Right renal cortex interstitium (tissue), 3 donors: Measurements from ENCODE around the gene EHD3. TPM values are rescaled to one million over a fixed set of nuclear protein-coding genes. Genes with fewer than 3 reads are reported as not detected.

ENCODE experiments used
- DNase-seq, 3 donors: peaks; one replicate each; pipeline ENCODE4 v3.0.0-alpha.2; 2013; ENCODE audit warnings: low read depth in 3 of 3, low spot score in 2 of 3
- polyA plus RNA-seq, 3 donors: library from polyadenylated mRNA; unstranded; fragments of 120-200 nt; gene quantifications; one replicate each; pipeline ENCODE4 v1.2.1, GENCODE V29; 2013; ENCODE audit not compliant: insufficient read length in 3 of 3

The EHD3 gene
- polyA plus RNA-seq, 3 donors, result 33.3 to 49.4 (median 38.6) TPM

DNA sequence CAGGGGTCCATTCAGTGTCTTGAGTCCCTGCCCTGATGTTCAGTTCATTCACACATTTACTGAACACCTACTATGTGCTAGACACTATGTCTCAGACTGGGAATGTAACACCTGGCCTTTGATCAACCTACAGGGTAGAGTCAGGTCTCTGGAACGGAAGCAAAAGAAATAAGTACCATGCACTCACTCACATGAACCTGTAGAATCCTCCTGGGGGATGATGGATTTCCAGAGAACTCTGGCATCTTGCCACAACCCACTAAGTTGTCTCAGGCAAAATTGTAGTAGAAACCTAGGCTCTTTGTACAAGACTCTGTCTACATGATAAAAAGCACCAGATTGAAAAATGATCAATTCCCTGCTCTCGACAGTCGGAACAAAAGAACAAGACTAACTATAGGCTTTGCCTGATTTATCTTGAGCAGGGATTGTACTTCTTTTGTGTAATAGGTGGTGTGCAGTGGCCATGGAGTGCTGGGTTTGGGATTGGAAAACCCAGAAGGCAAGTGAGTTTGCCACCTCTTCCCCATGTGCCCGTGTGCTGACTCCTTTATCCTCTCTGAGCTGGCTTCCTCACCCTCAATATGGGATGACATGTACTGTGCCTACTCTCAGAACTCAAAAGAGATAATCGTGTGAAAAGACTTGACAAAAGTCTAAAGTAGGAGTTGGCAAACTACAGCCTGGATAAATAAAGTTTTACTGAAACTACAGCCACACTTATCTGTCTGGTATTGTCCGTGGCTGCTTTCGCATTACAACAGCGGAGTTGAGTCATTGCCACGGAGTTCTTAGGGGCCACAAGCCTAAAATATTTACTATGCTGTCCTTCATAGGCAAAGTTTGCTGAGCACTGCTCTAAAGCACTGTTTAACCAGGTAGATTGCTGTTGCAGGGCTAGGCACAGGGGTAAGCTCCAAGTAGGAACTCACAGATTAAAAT, 21.0 kb upstream of the EHD3 start:
- DNase-seq, result no peak

DNA sequence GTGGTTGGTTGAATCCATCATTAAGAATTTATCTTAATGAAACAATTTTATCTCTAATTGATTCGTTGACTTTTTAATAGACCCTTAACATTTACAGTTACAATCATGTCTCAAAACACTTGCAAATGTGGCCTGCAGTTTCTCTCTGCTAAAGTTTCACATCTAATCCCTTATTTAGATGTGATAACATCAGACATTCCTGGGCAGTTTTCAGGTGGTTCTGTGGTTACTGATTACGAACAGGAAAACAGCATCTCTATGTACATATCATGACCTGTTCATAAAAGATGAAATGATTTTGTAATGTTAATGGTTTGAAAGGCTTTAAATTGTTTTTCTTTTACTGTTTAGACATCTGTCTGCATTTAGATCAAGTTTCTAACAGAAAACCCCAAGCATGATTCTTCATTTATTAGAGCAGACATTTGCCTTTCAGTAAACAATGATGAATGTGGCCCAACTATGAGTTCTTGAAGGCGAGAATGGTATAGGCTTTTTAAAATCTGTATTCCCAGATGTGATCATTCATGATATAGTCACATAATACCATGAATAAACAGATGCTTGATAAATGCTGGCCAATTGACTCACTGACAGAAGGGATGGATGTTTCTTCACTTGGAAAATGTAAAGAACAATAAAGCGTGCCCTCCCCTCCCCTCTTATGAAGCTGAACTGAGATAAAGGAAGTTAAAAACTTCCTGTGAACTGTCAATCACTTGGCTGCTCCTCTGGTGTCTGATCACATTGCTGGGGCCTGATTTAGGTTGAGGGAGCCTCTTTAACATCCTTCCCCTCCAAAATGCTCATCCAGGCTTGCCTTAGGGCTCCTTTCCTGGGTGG, 20.1 kb upstream of the EHD3 start:
- no peak for DNase-seq

DNA sequence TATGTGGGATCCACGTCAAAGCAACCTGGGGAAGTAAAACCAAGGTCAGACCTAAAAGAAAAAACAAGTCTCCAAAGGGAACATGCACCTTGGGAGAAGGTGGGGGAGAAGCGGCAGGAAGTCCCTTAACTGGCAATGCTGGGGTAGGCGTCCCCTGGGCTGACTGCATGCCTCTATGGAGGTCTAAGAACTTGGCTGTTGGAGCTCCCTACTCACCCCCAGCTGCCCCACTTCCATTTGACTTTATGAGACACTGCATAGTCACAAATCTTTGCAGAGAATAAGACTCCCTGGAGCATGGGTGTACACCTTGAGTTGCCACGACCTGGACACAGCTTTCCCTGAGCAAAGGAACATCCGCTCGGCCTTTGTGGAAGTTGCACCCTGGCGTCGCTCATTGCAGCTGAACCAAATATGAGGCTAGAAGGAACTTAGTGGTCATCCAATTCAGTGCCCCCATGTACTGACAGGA, 19.5 kb upstream of the EHD3 start:
- no peak for DNase-seq

DNA sequence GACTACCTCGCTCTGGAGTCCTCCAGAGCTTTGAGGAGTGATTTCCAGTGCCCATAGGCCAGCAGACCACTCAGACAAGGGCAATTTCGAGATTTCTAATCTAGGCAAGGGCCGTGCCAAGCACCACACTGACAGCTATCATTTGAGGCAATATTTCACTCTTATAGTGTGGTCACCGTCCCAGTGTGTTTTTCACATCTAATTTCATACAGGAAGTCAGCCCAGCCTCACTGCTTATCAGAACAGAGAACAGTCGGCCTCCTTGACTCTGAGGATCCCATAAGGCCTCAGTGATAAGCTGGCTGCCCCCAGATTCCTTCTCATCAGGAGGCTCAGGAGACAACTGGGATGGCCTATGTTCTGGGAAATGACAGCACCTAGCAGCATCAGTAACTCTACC, 17.2 kb upstream of the EHD3 start:
- DNase-seq, result no peak

DNA sequence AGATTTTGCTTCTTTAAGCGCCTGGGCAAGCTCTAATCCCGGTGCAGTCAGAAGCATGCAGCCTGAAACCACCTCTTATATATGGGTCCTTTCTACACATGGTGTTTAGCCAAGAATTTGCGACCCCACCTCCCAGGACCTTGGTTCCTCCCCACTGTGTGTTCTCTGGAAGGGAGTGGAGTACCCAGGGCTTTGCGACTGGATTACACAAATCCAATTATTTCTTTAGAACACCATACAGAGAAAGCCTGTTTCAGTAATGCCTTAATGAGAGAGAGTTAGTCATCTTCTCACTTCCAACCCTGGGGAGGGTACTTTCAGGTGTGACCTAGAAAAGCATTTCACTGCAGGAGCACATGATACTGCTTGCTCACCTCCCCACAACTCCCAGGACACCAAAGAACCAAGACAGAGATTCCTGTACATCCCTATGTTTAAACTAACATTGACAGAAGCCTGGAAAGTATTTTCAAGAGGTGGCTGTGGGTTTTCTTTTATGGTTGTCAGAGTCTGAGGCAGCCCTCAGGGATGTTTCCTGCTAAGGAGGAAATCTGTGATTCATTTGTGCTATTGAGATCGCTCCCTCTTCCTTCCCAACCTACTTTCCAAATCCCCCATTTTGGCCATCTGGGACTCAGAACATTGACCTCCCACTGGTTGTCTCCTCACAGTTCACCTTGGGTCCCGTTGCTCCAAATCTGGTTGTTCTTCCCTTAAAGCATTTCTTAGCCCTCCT, 16.3 kb upstream of the EHD3 start, which contains the start of gene CAPN14:
Gene CAPN14 (minus strand): TSS at position 51 of the 736 bp plus-strand sequence. CDS start 12,068 bp downstream, outside the sequence.
- DNase-seq, result no peak

DNA sequence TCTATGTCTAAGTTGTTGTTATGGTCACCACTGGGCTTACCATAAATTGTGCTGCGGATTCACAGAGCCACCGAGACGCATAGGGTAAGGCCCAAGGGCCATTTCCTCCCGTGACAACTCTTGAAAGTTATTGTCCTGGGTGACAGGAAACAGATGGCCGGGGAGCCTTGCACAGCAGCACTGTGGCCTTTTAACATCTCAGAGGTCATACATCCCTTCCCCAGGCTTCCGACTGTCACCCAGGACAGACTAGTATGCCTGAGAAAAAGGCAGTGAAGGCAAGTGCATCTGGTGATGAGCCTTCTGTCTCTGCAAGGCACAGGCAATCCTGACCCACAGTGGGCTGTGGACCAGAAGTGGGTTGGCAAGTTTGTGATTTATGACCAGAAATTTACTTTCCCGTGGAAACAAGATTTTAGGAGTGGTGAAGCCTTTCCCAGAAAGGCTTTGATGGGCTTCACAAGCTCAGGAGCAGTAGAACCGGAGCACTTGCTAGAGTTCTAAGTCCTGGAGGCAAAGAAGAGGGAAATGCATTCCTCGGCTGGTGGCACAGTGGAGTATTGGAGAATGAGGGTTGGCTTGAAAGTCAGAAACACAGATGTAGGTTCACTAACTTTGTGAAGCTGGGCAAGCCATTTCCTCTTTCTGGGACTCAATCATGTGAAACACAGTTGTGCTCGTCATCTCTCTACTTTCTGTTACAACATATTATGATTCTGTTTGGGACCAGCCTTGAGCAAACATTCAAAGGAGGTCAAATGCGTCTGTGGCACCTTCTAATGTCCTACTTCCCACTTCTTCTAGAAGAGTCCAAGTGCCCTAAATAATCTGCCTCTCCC, 14.6 kb upstream of the EHD3 start:
- DNase-seq, result no peak

DNA sequence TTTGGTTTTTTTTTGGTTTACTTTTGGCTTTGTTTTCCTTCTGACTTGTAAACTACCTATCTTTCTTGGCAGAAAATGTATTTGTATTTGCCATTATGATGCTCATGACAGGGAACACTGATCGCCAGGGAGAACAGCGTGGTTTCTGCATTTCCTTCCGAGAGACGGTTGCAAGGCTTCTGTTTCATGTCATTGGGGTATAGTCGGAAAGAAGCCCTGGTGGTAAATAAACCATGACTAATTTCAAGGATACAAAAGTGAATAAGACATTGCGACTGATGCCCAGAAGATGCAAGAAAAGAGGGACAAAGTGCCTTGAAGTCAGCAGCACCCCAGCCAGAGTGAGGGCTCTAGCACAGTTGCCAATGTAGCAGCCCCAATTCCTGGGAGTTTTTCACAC, 12.4 kb upstream of the EHD3 start:
- DNase-seq, result no peak

DNA sequence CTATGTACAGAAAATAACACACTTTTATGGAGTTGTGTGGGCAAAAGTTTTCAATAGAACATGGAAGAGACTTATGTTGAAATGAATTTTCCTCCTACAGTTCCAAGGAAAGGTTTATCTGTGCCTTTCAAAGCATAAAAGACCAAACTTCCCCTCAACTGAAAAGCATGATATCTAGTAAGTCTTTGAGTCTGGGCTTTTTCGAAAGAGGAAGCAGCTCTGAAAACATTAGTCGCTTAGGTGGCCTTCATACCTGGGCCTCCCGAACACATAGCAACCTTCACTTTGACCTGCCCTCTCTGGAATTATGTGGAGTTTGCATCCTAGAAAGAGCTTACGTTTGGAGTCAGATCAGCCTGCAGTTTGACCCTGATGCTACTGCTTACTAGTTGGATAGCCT, 11.9 kb upstream of the EHD3 start:
- no peak for DNase-seq

DNA sequence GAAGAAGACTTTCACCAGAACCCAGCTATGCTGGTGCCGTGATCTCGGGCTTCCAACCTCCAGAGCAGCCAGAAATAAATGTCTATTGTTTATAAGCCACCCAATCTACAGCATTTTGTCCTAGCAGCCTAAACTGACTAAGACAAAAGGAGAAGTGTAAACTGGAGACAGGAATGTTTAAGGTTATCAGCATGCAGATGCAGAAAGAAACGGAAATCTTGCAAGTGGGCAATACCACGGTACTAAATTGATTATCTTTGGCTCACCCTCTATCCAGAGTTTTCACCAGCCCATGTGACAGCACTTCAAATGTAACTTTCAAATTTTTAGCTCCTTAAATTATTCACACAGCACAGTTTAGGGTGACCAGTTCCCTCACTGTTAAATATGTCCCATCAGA, 10.9 kb upstream of the EHD3 start:
- DNase-seq, result no peak

DNA sequence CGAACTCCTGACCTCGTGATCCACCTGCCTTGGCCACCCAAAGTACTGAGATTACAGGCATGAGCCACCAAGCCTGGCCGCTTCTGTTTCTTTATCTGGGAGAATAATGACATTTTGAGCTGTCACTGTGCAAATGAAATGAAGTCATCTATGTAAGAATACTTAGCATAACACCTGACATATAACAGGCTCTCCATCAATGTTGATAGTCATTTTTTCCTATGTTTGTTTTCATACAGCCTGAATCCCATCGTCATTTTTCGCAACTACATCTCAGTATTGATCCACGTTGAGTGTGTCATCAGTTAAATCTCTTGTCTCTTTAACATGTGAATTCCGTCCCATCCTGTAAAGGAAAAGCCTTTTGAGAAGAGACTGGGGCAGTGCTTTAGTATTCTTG, 10.2 kb upstream of the EHD3 start:
- DNase-seq, result no peak

DNA sequence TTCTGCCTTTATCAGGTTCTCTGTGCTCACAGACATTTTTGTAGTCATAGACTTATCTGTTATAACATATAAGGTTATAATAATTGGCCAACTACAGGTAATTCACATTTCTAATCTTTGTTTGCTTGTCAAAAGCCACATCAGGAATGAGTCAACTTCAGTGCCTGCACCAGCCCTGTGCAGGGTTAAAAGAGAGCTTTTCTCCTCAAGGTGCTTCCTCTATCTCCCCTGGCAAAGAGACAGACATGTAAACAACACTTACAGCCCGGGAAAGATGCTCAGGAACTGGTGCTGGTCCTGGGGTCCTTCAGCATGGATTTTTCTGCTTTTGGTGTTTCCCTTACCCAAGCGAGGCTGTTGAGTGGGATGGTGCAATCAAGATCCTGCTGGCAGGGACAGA, 7.7 kb upstream of the EHD3 start:
- no peak for DNase-seq

DNA sequence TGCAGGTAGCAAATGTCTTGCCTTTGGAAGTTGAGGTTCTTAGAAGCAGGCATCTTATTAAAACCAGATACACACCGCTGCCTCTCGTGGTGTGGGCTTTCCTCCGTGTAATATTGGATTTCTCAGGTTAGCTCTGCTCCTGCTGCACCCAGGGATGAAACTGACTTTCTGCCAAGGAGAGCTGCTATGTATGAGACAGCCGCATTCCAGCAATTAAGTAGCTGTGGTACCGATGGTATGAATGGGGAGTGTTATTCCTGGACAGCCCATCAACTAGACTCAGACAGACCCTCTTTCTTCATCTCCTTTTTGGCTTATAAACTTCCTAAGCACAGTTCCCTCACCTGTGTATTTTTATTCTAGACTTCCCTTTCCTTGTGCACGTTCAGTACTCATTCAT, 6.8 kb upstream of the EHD3 start:
- DNase-seq, result no peak

DNA sequence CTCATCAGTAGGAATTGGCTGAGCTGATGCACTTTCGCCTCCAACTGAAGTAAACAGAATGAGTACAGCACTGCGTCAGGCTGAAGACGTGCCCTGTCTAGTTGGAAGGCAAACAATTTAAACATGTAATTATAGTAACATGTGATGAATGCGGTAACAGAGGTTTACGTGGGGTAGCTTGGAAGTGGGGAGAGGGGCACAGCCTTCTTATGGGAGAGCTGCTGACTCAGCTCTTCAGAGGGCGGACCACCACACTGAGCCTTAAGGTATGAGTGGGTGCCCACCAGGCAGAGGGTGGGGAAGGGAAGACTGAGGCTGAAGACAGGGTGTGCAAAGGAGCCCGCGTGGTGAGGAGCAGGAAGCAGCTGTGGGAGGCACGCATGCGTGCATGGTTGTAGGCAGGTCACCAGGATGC, 6.2 kb upstream of the EHD3 start:
- DNase-seq, result no peak

DNA sequence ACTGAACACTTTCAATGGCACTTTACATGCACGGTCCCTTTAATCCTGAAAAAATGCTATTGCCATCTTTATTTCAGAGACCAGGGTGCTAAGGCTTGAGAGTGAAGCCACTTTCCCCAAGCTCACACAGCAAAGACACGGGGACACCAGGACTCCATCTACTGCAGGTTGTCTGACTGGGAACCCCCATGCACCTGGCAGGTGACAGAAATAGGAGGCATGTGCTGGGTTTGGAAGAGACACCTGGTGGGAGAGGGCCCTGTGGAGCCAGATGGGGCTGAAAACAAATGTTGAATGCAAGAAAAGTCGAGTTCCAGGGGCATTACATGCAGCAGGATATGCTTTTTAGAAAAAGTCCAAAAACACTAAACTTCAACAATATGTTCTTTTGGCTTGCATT, 5.2 kb upstream of the EHD3 start:
- DNase-seq, result no peak

DNA sequence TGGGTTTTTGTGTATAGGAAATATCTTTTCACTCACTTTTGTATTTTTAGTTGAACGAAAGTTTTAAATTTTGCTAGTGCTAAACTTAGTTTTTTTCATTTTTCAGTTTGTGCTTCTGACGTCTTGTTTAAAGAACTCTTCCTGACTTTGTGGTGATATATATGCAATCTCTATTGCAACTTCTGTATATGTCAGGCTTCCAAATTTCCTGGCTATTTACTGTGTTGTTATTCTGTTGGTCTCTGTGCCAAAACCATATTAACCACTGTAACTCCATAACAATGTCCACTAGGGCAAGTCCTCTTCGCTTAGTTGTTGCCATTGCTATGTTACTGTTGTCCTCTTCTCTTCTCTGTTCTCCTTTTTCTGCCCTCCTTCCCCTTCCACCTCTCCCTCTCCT, 3.2 kb upstream of the EHD3 start:
- no peak for DNase-seq

DNA sequence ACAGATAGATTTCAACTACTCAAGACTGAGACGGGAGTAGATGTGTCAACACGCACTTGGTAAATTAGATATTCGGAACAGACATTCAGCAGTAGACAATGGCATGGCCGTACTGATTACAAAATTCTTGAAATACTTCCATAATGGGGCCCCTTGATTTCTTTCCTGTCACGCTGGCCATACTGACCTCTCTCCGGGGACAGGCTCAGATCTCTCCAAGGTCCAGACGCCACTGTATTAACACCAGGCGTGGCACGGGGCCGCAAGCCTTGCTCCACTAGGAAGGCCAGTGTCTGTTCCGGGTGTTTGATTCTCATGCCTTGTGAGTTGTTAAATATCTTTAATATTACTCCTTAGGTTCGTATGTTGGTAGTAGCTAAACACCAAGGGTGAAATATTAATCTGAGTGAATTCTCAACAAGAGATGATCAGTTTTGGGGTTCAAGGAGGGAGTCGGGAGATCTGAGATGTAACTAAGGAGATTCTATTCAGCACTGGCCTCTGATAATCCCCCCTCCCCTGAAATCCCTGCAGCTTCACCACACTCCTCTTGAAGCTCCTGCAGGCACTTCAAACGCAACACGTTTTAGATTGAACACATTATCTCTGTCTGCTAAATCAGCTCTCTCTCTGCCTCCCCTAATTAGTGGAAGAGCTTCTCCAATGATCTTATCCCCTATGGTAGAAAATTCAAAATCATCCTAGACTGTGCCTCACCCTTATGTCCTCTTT, 2.2 kb upstream of the EHD3 start:
- no peak for DNase-seq

DNA sequence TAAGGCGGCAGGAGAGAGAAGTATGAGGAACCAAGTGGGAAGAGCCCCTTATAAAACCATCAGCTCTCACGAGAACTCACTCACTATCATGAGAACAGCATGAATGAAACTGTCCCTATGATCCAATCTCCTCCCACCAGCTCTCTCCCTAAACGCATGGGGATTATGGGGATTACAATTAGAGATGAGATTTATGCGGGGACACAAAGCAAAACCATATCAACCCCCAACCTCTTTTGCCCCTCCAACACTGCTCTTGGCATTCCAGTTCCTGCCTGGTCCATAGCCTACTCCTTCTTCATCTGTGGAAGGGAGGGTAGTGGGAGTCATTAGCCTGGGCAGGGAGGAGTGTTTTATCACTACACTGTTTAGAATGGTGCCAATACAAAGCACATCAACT, 1.4 kb upstream of the EHD3 start:
- no peak for DNase-seq

DNA sequence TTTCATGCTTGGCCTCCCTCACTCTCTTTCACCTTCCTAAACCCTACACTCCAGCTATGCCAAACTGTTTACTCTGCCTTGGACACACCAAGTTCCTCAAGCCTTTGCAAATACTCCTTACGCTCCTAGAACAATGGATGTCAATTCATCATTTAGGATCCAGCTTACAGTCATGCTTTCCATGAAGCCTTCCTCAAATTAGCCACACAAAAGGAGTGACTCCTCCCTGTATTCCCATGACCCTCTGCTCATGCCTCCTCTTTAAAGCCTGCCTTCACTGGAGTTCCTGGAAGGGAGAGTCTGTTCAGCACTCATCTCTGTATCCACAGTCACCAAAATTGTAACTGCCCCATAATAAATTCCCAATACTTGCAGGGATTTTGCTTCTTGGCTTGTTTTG, 721 bp upstream of the EHD3 start:
- DNase-seq, result no peak
